Psoas muscle (tissue), 8 donors: ENCODE results near the gene PDE9A. TPM values are rescaled to one million over a fixed set of nuclear protein-coding genes. Genes with fewer than 3 reads are reported as not detected.

ENCODE experiments used
- ATAC-seq, 4 donors: fragments of 200-7000 bp; cut with Tn5 transposase; one replicate each; pipeline ENCODE4 v1.9.1; 2020; ENCODE audit warnings: moderate library complexity in 3 of 4, mild to moderate bottlenecking in 2 of 4
- DNase-seq, 2 donors: peaks; one replicate each; pipeline ENCODE4 v3.0.0-alpha.2; 2020
- H3K27ac ChIP-seq: fragments of 200-600 bp; one replicate; pipeline ENCODE4 v1.8.0; 2022
- H3K27me3 ChIP-seq, 3 donors: fragments of 200-600 bp in 1 of 3; one replicate each; pipeline versions ENCODE4 v1.6.1 to v1.8.0; 2013 to 2022; ENCODE audit warnings: low read length in 2 of 3, mild to moderate bottlenecking in 2 of 3, moderate library complexity in 1 of 3; ENCODE audit not compliant: insufficient read depth in 3 of 3
- H3K36me3 ChIP-seq, 2 donors: fragments of 200-600 bp in 1 of 2; one replicate each; pipeline versions ENCODE4 v1.6.1 to v1.8.0; 2013 to 2022; ENCODE audit warnings: low read depth in 1 of 2, mild to moderate bottlenecking in 1 of 2, moderate library complexity in 1 of 2; ENCODE audit not compliant: insufficient read depth in 1 of 2
- H3K4me1 ChIP-seq: fragments of 200-600 bp; one replicate; pipeline ENCODE4 v1.8.0; 2022
- H3K4me3 ChIP-seq: fragments of 200-600 bp; one replicate; pipeline ENCODE4 v1.8.0; 2022; ENCODE audit warnings: mild to moderate bottlenecking
- H3K9me3 ChIP-seq: fragments of 200-600 bp; one replicate; pipeline ENCODE4 v1.8.0; 2022
- WGBS, 3 donors: extraction: QIAGEN DNeasy Blood & Tissue Kit; methylation state at CpG; one replicate each; pipeline versions ENCODE4 v1.1.6 to v1.1.7; 2013; 5-methylcytosine and 5-hydroxymethylcytosine counted together
- intact Hi-C, 2 donors: fragments of 100-400 bp; cut with DNase I; formaldehyde crosslinking; loops; one replicate each; pipeline versions ENCODE4 v1.11.0 to v1.14.2; 2022
- polyA plus RNA-seq, 3 donors: library from polyadenylated mRNA; stranded (reverse); fragments of 200-250 nt; gene quantifications; one replicate each; pipeline ENCODE4 v1.2.3, GENCODE V29; 2013
- total RNA-seq, 4 donors: library from RNA; stranded (reverse); fragmentation: NEBNext Ultra II Directional in 2 of 4; extraction: Animal tissue kit (Norgen Biotek cat#: 25700) in 2 of 4; gene quantifications; one replicate each; pipeline versions ENCODE4 v1.2.1 to v1.2.4, GENCODE V29; 2021 to 2023
- TF ChIP-seq, protein P1 (sequence below): fragments of 200-600 bp; IDR thresholded peaks from one replicate; pipeline ENCODE4 v1.8.0; 2022; ENCODE audit warnings: antibody characterized with exemption
- donor health status: healthy with polysubstance abuse.
- donor health status: DM: no; HTN: no; CAD: no; lungs with moderate emphysema.
- donor health status: Bipolar disorder and iron deficiency.
- donor health status: healthy.
- donor health status: DM: yes; HTN: yes; CAD: no.
- donor health status: DM: no; HTN: no; CAD: no.
- donor health status: DM: no; HTN: no; CAD: no.
- donor health status: DM: yes; HTN: yes; CAD: no.

Gene PDE9A
- total and polyA plus RNA-seq, 7 donors: 1.2 to 4.3 (median 1.8) TPM

DNA sequence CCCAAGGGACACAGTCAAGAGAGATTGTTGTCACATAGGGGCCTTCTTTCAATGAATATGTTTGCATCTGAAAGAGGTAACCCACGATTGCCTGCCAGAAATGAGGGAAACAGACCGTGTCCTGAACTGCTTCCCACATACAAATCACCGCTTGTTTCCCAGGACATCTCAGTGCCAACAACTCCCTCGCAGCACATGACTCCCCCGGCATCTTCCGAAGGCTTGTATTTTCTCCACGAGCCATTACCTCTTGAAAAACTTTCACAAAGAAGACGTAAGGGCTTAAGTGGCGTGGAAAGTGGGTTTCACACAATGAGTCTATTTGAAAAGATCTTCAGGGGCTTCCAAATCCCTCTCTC lies 31.6 kb upstream of the PDE9A start:
- Histone ChIP-seq H3K9me3 (no peaks in the 10 kb centered on the region), H3K27me3 (peaks cover 2 to 67% (median 5%) of the 10 kb centered on the region in 3 donors), H3K36me3 (no peaks in the 10 kb centered on the region), H3K4me1 (no peaks in the 10 kb centered on the region), H3K4me3 (no peak overlapping the region), H3K27ac (no peak overlapping the region)
- intact Hi-C loops: no loop called here
- TF ChIP-seq, protein P1, sequence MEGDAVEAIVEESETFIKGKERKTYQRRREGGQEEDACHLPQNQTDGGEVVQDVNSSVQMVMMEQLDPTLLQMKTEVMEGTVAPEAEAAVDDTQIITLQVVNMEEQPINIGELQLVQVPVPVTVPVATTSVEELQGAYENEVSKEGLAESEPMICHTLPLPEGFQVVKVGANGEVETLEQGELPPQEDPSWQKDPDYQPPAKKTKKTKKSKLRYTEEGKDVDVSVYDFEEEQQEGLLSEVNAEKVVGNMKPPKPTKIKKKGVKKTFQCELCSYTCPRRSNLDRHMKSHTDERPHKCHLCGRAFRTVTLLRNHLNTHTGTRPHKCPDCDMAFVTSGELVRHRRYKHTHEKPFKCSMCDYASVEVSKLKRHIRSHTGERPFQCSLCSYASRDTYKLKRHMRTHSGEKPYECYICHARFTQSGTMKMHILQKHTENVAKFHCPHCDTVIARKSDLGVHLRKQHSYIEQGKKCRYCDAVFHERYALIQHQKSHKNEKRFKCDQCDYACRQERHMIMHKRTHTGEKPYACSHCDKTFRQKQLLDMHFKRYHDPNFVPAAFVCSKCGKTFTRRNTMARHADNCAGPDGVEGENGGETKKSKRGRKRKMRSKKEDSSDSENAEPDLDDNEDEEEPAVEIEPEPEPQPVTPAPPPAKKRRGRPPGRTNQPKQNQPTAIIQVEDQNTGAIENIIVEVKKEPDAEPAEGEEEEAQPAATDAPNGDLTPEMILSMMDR: no peak
- DNase-seq (no peak), ATAC-seq (no peak)
- 20 to 44% (median 26%) methylated on average over 9 of the region's 9 CpGs for WGBS, 3 donors

DNA sequence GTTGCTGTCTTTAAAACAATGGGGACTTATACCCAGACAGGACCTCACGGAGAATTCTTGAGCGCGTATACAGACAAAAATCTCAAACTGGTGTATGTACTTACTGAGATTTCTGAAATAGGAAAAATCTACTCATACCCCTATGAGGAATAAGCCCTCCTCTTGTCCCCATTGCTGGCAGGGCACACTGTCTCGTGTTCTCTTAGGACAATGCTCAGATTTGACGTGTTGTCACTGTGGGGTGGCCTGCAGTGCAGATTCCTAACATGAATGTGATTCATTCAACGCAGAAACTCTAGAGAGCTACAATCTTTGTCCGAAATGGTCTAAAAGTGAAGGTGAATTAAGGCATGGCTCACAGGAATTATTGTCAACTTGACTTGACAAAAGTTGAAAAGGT lies 31.1 kb upstream of the PDE9A start:
- WGBS, 3 donors: 72 to 74% (median 72%) methylated on average over 7 of the region's 7 CpGs
- TF ChIP-seq, protein P1: no peak
- H3K9me3 ChIP-seq: no peaks in the 10 kb centered on the region
- ATAC-seq: no peak
- H3K4me3 ChIP-seq: no peak overlapping the region
- no peaks in the 10 kb centered on the region for H3K4me1 ChIP-seq
- intact Hi-C loops: no loop called here
- DNase-seq: no peak
- H3K27me3 ChIP-seq: peaks cover under 1 to 67% (median 2%) of the 10 kb centered on the region in 3 donors
- no peaks in the 10 kb centered on the region for H3K36me3 ChIP-seq
- H3K27ac ChIP-seq: no peak overlapping the region

DNA sequence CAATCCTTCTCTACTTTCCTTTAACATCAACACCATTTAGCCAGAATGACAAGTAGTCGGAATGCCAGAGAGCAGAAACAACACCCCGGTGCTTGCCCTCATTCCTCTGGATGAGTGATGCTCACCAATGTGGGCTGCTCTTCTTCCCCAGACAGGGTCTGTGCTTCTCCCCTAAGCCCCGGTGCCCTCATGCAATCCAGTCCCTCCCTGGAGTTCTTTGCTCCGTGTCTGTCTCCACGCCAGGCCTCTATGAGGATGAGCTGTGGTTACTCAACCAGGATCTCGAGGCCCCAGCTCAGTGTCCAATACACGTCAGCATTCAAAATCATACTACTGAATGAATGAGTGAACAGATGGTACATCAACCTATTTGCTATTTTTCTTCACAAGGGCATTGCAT lies 29.7 kb upstream of the PDE9A start:
- Histone ChIP-seq H3K4me1 (no peaks in the 10 kb centered on the region), H3K9me3 (no peaks in the 10 kb centered on the region), H3K27me3 (peaks cover 0 to 56% (median 2%) of the 10 kb centered on the region in 3 donors), H3K27ac (no peak overlapping the region), H3K36me3 (no peaks in the 10 kb centered on the region), H3K4me3 (no peak overlapping the region)
- intact Hi-C loops: no loop called here
- DNase-seq: no peak
- WGBS, 3 donors: 74 to 84% (median 79%) methylated on average over 7 of the region's 7 CpGs
- no peak for ATAC-seq
- TF ChIP-seq, protein P1: no peak

DNA sequence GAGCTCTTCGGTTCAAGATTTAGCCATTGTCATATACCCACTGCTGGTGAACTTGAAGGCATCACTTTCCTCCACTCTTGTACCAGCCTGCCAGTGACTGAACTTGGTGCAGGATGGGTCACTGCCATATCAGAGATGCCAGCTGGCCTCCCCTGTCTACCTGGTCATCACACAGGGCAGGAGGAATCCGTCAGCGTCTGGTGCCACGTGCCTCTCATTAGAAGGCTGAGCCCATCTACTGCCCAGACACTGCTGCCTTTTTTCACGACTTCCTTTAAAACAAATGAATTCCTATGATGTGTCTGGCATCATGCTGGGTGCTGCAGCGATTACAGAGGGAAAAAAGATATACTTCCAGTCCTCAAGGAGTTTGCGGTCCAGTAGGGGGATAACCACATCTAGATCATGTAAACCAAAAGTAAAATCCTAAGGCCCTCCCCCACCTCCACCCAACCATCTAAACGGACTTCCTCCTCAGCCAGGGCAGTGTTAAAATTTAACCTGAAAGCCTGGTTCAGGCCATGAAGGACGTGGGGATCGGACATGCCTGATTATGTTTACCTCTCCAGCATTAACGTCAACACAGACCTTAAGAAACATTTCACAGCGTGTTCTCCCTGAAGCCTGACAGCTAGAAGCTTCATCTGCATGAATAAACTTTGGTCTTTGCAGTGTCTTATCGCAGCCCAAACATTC lies 29.2 kb upstream of the PDE9A start:
- H3K27me3 ChIP-seq: peaks cover 0 to 52% (median 2%) of the 10 kb centered on the region in 3 donors
- H3K36me3 ChIP-seq: no peaks in the 10 kb centered on the region
- WGBS, 3 donors: 62 to 68% (median 64%) methylated on average over 13 of the region's 13 CpGs
- intact Hi-C loops: no loop called here
- H3K4me3 ChIP-seq: no peak overlapping the region
- no peak for ATAC-seq
- H3K9me3 ChIP-seq: no peaks in the 10 kb centered on the region
- DNase-seq: no peak
- TF ChIP-seq, protein P1: no peak
- H3K4me1 ChIP-seq: no peaks in the 10 kb centered on the region
- H3K27ac ChIP-seq: no peak overlapping the region

DNA sequence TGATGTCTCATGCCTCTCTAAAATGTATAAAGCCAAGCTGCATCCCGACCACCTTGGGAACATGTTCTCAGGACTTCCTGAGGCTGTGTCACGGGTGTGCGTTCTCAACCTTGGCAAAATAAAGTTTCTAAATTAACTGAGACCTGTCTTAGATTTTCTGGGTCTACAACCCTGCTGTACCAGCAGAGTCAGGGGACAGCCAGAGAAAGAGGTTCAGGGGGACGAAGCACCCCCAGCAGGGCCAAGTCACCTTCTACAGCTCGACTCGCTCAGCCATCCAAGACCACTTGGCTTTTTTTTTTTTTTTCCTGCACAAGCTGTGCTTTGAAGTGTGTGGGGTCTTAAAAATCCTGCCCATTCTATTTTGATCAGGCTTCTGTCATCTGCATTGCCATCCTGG lies 28.5 kb upstream of the PDE9A start:
- no peaks in the 10 kb centered on the region for H3K4me1 ChIP-seq
- ATAC-seq (no peak), DNase-seq (no peak)
- no peak overlapping the region for H3K27ac ChIP-seq
- intact Hi-C loops: no loop called here
- WGBS, 3 donors: 66 to 78% (median 77%) methylated on average over 6 of the region's 6 CpGs
- no peaks in the 10 kb centered on the region for H3K36me3 ChIP-seq
- peaks cover 0 to 46% (median 2%) of the 10 kb centered on the region in 3 donors for H3K27me3 ChIP-seq
- H3K4me3 ChIP-seq: no peak overlapping the region
- H3K9me3 ChIP-seq: no peaks in the 10 kb centered on the region
- TF ChIP-seq, protein P1: no peak
